A549 (cell line): ENCODE data around the gene EYA2. TPM values are rescaled to one million over a fixed set of nuclear protein-coding genes. Genes with fewer than 3 reads are reported as not detected.

Experiments
- ATAC-seq, 2 experiments: fragments of 200-7000 bp in 1 of 2; fragments of >200 bp in 1 of 2; cut with Nextera tagmentation in 1 of 2; cut with Tn5 transposase in 1 of 2; 3 replicates each; pipeline versions ENCODE4 v1.8.0 to v1.9.1; 2018 to 2020; ENCODE audit warnings: mild to moderate bottlenecking in 1 of 2, moderate library complexity in 1 of 2
- CTCF ChIA-PET: fragments of 300-600 bp; sonication (Branson Sonifier 250); formaldehyde crosslinking; extraction: SDS; loops from one replicate; lab custom pipeline; 2021; ENCODE audit warnings: antibody characterized with exemption, inconsistent platforms; lab: Yijun Ruan, JAX
- POLR2A ChIA-PET: fragments of 350-600 bp; formaldehyde crosslinking; extraction: SDS; loops from one replicate; lab custom pipeline; 2021; ENCODE audit warnings: antibody characterized with exemption, inconsistent platforms; lab: Yijun Ruan, JAX
- DNase-seq, 2 experiments: peaks; one replicate each; pipeline versions ENCODE4 v3.0.0 to v3.0.0-alpha.2; 2011 to 2016; ENCODE audit warnings: low read depth in 1 of 2, low spot score in 1 of 2
- FAIRE-seq: peaks from 2 replicates; lab custom pipeline; 2011; peaks lifted over from hg19 to GRCh38; lab: Jason Lieb, UNC
- H3K27ac ChIP-seq, 2 experiments: fragments of >200 bp; sonication (Bioruptor Twin); formaldehyde crosslinking; 3 replicates each; pipeline ENCODE4 v1.5.1; 2016 to 2017
- H3K4me1 ChIP-seq: fragments of >200 bp; sonication (Bioruptor Twin); formaldehyde crosslinking; 3 replicates; pipeline ENCODE4 v1.6.1; 2016
- H3K4me2 ChIP-seq: fragments of >200 bp; sonication (Bioruptor Twin); formaldehyde crosslinking; 3 replicates; pipeline ENCODE4 v1.6.1; 2016
- H3K4me3 ChIP-seq: fragments of >200 bp; sonication (Bioruptor Twin); formaldehyde crosslinking; 3 replicates; pipeline ENCODE4 v1.5.1; 2016
- H3K9me3 ChIP-seq: fragments of >200 bp; sonication (Bioruptor Twin); formaldehyde crosslinking; 3 replicates; pipeline ENCODE4 v1.6.1; 2016
- BCL3 ChIP-seq: fragments of >200 bp; sonication (Bioruptor Twin); formaldehyde crosslinking; IDR thresholded peaks from 3 replicates; pipeline ENCODE4 v1.6.1; 2016
- CBX2 ChIP-seq: fragments of 200-600 bp; sonication (generic); IDR thresholded peaks from 2 replicates; pipeline ENCODE4 v1.6.1; 2016; ENCODE audit warnings: low read depth, mild to moderate bottlenecking, borderline replicate concordance
- CBX8 ChIP-seq: fragments of 200-600 bp; sonication (generic); IDR thresholded peaks from 2 replicates; pipeline ENCODE4 v1.6.1; 2016
- CEBPB ChIP-seq, 2 experiments: fragments of >200 bp in 1 of 2; sonication (Bioruptor Twin) in 1 of 2; formaldehyde crosslinking in 1 of 2; IDR thresholded peaks; 2 replicates each; pipeline ENCODE4 v1.6.1; 2012 to 2016
- CHD2 ChIP-seq: fragments of 150-350 bp; IDR thresholded peaks from 2 replicates; pipeline ENCODE4 v1.6.1; 2014; ENCODE audit warnings: low read length; ENCODE audit not compliant: partially characterized antibody
- CHD4 ChIP-seq: fragments of 200-600 bp; sonication (generic); IDR thresholded peaks from 2 replicates; pipeline ENCODE4 v1.6.1; 2016; ENCODE audit warnings: antibody characterized with exemption, mild to moderate bottlenecking, borderline replicate concordance
- EHF ChIP-seq: fragments of 250-450 bp; sonication (Bioruptor Pico); IDR thresholded peaks from 2 replicates; pipeline ENCODE4 v1.5.0; 2020; ENCODE audit warnings: mild to moderate bottlenecking
- EP300 ChIP-seq, 2 experiments: fragments of >200 bp; sonication (Bioruptor Twin); formaldehyde crosslinking; IDR thresholded peaks; 2 replicates in 1 of 2; 3 replicates in 1 of 2; pipeline ENCODE4 v1.6.1; 2016 to 2017
- ESRRA ChIP-seq: fragments of 150-350 bp; IDR thresholded peaks from 2 replicates; pipeline ENCODE4 v1.6.1; 2014; ENCODE audit warnings: mild to moderate bottlenecking, low read length, borderline replicate concordance
- FOSB ChIP-seq: fragments of 250-450 bp; sonication (Bioruptor Pico); IDR thresholded peaks from 2 replicates; pipeline ENCODE4 v1.5.0; 2020; ENCODE audit warnings: mild to moderate bottlenecking, moderate library complexity
- HDAC2 ChIP-seq: fragments of 200-600 bp; sonication (generic); IDR thresholded peaks from 2 replicates; pipeline ENCODE4 v1.6.1; 2016
- HES2 ChIP-seq: fragments of >200 bp; sonication (Bioruptor Twin); formaldehyde crosslinking; IDR thresholded peaks from 2 replicates; pipeline ENCODE4 v1.6.1; 2016
- HEYL ChIP-seq: fragments of 250-450 bp; sonication (Bioruptor Pico); IDR thresholded peaks from 2 replicates; pipeline ENCODE4 v1.8.0; 2021; ENCODE audit warnings: mild to moderate bottlenecking, moderate library complexity
- HOXA7 ChIP-seq: fragments of 250-450 bp; sonication (Bioruptor Pico); IDR thresholded peaks from 2 replicates; pipeline ENCODE4 v1.5.0; 2020; ENCODE audit warnings: mild to moderate bottlenecking, moderate library complexity
- HOXB13 ChIP-seq: fragments of 250-450 bp; sonication (Bioruptor Pico); IDR thresholded peaks from 2 replicates; pipeline ENCODE4 v1.5.0; 2020; ENCODE audit warnings: low read depth, mild to moderate bottlenecking, moderate library complexity
- JUNB ChIP-seq: fragments of >200 bp; sonication (Bioruptor Twin); formaldehyde crosslinking; IDR thresholded peaks from 2 replicates; pipeline ENCODE4 v1.6.1; 2016
- KDM1A ChIP-seq: fragments of 200-600 bp; sonication (generic); IDR thresholded peaks from 2 replicates; pipeline ENCODE4 v1.6.1; 2016; ENCODE audit warnings: low read depth, mild to moderate bottlenecking
- MYC ChIP-seq: IDR thresholded peaks from 2 replicates; pipeline ENCODE4 v1.6.1; 2012; ENCODE audit warnings: mild to moderate bottlenecking, inconsistent platforms, low read length, improper control_type of control experiment, borderline replicate concordance
- NFE2L2 ChIP-seq: fragments of 150-350 bp; conservative IDR thresholded peaks from 2 replicates; pipeline ENCODE4 v1.6.1; 2014; ENCODE audit warnings: low read length
- NPAS2 ChIP-seq: fragments of 250-450 bp; sonication (Bioruptor Pico); IDR thresholded peaks from 2 replicates; pipeline ENCODE4 v1.8.0; 2022; ENCODE audit warnings: mild to moderate bottlenecking, moderate library complexity, borderline replicate concordance
- POLR2A ChIP-seq: IDR thresholded peaks from 2 replicates; pipeline ENCODE4 v1.6.1; 2012; ENCODE audit warnings: mild to moderate bottlenecking, low read length
- RFX5 ChIP-seq: fragments of 450-650 bp; IDR thresholded peaks from 2 replicates; pipeline ENCODE4 v1.7.1; 2014; ENCODE audit warnings: antibody characterized with exemption, mild to moderate bottlenecking, moderate library complexity
- RNF2 ChIP-seq: fragments of 200-600 bp; sonication (generic); IDR thresholded peaks from 2 replicates; pipeline ENCODE4 v1.6.1; 2016; ENCODE audit warnings: low read depth, mild to moderate bottlenecking, antibody characterized with exemption, moderate library complexity, borderline replicate concordance
- SMC3 ChIP-seq: fragments of >200 bp; sonication (Bioruptor Twin); formaldehyde crosslinking; IDR thresholded peaks from 3 replicates; pipeline ENCODE4 v1.6.1; 2018; ENCODE audit warnings: inconsistent platforms
- TP53 ChIP-seq: fragments of 250-450 bp; sonication (Bioruptor Pico); IDR thresholded peaks from 2 replicates; pipeline ENCODE4 v1.5.0; 2021; ENCODE audit warnings: mild to moderate bottlenecking, moderate library complexity
- USF2 ChIP-seq: fragments of 450-650 bp; IDR thresholded peaks from 2 replicates; pipeline ENCODE4 v1.6.1; 2014; ENCODE audit warnings: antibody characterized with exemption
- ZFP36 ChIP-seq: fragments of 450-650 bp; IDR thresholded peaks from 2 replicates; pipeline ENCODE4 v1.6.1; 2014; ENCODE audit warnings: borderline replicate concordance; ENCODE audit not compliant: partially characterized antibody
- WGBS: methylation state at CpG from one replicate; pipeline ENCODE4 v1.1.6; 2017; ENCODE audit errors: missing lambda C conversion rate; 5-methylcytosine and 5-hydroxymethylcytosine counted together
- polyA plus RNA-seq, 4 experiments: library from polyadenylated mRNA; depleted of rRNA in 3 of 4; stranded (reverse); fragments of >200 nt; fragmentation: RNase III in 1 of 4; extraction: RNeasy Plus Mini Kit Qiagen cat#74134 plus additional on column Dnase treatment in 1 of 4; gene quantifications; 2 replicates in 3 of 4; 3 replicates in 1 of 4; pipeline ENCODE4 v1.2.3, GENCODE V29; 2011 to 2017
- TF ChIP-seq, protein P1 (sequence below): fragments of >200 bp; sonication (Bioruptor Twin); formaldehyde crosslinking; IDR thresholded peaks from 3 replicates; pipeline ENCODE4 v1.5.1; 2016

EYA2 gene
- polyA plus RNA-seq, 2 of the 4 experiments (the other 2 are of a cell fraction): 4.5 to 4.6 TPM

DNA sequence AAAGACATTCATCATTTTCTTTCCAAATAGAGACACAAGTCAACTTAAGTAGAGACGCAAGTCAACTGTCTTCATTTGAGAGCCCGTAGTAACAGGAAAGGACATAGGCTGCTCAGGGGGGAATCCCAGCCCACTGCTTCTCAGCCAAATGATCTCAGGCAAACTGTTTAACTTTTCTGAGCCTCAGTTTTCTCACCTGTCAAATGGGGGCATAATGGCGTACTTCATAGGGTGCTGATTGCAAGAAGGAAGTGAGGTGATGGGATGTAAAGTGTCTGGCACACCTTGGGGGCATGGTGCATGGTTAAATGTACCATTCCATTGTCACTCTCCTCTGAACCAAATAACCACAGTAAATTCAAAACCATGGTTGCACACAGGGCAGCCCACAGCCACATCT is 96.5 kb downstream of the EYA2 start (continued):
- no peak for TF ChIP-seq ESRRA
- no peak for TF ChIP-seq NPAS2 (CRISPR knock-in tag)
- TF ChIP-seq CBX8: no peak
- TF ChIP-seq CBX2: no peak
- TF ChIP-seq HOXA7 (CRISPR knock-in tag): no peak
- TF ChIP-seq, all 56 proteins: peak for 0

DNA sequence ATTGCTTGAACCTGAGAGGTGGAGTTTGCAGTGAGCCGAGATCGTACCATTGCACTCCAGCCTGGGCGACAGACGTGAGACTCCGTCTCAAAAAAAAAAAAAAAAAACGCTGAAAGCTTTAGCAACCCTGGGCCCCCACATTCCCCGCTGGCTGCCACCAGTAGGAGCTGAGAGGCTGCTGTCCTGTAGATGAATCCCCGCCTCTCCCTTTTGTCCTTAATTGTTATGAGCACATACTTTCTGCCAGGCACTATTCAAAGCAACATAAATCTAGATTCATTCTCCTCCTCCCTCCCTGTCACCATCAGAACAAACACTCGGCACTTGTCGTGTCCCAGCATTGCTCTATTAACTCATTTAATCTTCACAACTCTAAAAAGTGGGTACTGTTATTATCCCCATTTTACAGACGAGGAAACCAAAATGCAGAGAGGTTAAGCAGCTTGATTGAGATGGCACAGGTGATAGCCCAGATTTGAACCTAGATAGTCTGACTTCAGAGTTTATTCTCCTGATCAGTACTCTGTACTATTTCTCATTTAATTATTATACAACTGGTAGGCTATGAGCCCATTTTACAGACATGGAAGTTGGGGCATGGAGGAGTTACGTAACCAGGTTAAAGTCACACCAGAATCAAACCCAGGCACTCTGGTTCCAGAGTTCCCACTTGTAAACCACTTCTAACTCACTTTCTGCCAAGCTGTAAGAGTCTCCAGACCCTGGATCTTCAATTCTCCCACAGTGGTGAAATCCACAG is 97.4 kb downstream of the EYA2 start:
- Histone ChIP-seq H3K9me3 (no peaks in the 10 kb centered on the region), H3K4me2 (no peak overlapping the region), H3K4me3 (no peak overlapping the region), H3K27ac (no peak overlapping the region)
- FAIRE-seq (no peak), DNase-seq (no peak)
- POLR2A ChIA-PET: no interaction called here
- CTCF ChIA-PET: interaction anchor here (0.8 kb wide), 1 partner anchor 29 kb away, joined by 3 read pairs; no protein-coding TSS in a partner anchor
- TF ChIP-seq CHD4 (no peak), CHD2 (no peak), CBX8 (no peak), USF2 (no peak), ZFP36 (no peak), HOXA7 (CRISPR knock-in tag) (no peak), JUNB (no peak), KDM1A (no peak), HES2 (no peak), CEBPB (IDR thresholded peaks at IDR 0.05) (no peak), HEYL (CRISPR knock-in tag) (no peak), FOSB (CRISPR knock-in tag) (no peak)
- TF ChIP-seq, all 56 proteins: peak for 0
- 87% methylated on average over 12 of the region's 12 CpGs for WGBS
- H3K4me1 ChIP-seq: 0 out of 3 replicates have a peak, but pooled peaks cover 6% of the 10 kb centered on the region
- no peak for ATAC-seq

- no peaks in the 10 kb centered on the region for H3K9me3 ChIP-seq
- ChIA-PET POLR2A (no interaction called here), CTCF (interaction anchor here (0.8 kb wide), 1 partner anchor 29 kb away, joined by 3 read pairs; no protein-coding TSS in a partner anchor)
- no peak overlapping the region for H3K4me2 ChIP-seq
- no peak overlapping the region for H3K27ac ChIP-seq
- H3K4me1 ChIP-seq: 0 out of 3 replicates have a peak, but pooled peaks cover 6% of the 10 kb centered on the region
- ATAC-seq (no peak), DNase-seq (no peak), FAIRE-seq (no peak)
- 91% methylated on average over 2 of the region's 2 CpGs for WGBS
- H3K4me3 ChIP-seq: no peak overlapping the region
- no peak for TF ChIP-seq HOXB13 (CRISPR knock-in tag)
- TF ChIP-seq POLR2A: no peak
- no peak for TF ChIP-seq HDAC2
- no peak for TF ChIP-seq JUNB
- no peak for TF ChIP-seq CBX8
- TF ChIP-seq RNF2: no peak
- no peak for TF ChIP-seq MYC
- TF ChIP-seq HES2: no peak
- TF ChIP-seq, protein P1, sequence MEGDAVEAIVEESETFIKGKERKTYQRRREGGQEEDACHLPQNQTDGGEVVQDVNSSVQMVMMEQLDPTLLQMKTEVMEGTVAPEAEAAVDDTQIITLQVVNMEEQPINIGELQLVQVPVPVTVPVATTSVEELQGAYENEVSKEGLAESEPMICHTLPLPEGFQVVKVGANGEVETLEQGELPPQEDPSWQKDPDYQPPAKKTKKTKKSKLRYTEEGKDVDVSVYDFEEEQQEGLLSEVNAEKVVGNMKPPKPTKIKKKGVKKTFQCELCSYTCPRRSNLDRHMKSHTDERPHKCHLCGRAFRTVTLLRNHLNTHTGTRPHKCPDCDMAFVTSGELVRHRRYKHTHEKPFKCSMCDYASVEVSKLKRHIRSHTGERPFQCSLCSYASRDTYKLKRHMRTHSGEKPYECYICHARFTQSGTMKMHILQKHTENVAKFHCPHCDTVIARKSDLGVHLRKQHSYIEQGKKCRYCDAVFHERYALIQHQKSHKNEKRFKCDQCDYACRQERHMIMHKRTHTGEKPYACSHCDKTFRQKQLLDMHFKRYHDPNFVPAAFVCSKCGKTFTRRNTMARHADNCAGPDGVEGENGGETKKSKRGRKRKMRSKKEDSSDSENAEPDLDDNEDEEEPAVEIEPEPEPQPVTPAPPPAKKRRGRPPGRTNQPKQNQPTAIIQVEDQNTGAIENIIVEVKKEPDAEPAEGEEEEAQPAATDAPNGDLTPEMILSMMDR: no peak
- TF ChIP-seq ZFP36: no peak
- TF ChIP-seq EP300 (IDR thresholded peaks at IDR 0.05): no peak
- TF ChIP-seq NFE2L2: no peak
- no peak for TF ChIP-seq EHF (CRISPR knock-in tag)
- TF ChIP-seq TP53 (CRISPR knock-in tag): no peak
- no peak for TF ChIP-seq KDM1A
- TF ChIP-seq CHD2: no peak
- TF ChIP-seq USF2: no peak
- TF ChIP-seq RFX5: no peak
- no peak for TF ChIP-seq BCL3
- no peak for TF ChIP-seq SMC3
- TF ChIP-seq, all 56 proteins: peak for 0
Measured at GRCh38 chr20:46992640-46993035, 98.0 kb downstream of the EYA2 start.
